HepG2 (cell line): Measurements from ENCODE around the gene H6PD. TPM values are rescaled to one million over a fixed set of nuclear protein-coding genes. Genes with fewer than 3 reads are reported as not detected.
A peak's percentile ranks its signal among the peaks of the same experiment; 100 is the strongest.

Experiments used
- BCLAF1 ChIP-seq: fragments of 450-650 bp; IDR thresholded peaks from 2 replicates; pipeline ENCODE4 v1.6.1; 2017; ENCODE audit warnings: mild to moderate bottlenecking
- FOXA3 ChIP-seq: IDR thresholded peaks from 2 replicates; pipeline ENCODE4 v1.6.1; 2016; ENCODE audit warnings: missing genetic modification reagents, missing compliant biosample characterization
- HNRNPK ChIP-seq: fragments of 200-400 bp; formaldehyde crosslinking; IDR thresholded peaks from 2 replicates; pipeline ENCODE4 v1.6.1; 2018; ENCODE audit warnings: low read length, low read depth, moderate library complexity, mild to moderate bottlenecking; ENCODE audit not compliant: poor library complexity, severe bottlenecking
- KLF16 ChIP-seq, 2 experiments: sonication (generic) in 1 of 2; formaldehyde crosslinking in 1 of 2; IDR thresholded peaks; 2 replicates each; pipeline versions ENCODE4 v1.6.1 to v1.8.0; 2016 to 2023; ENCODE audit warnings: missing genetic modification reagents in 2 of 2, missing compliant biosample characterization in 1 of 2
- KLF6 ChIP-seq: IDR thresholded peaks from 2 replicates; pipeline ENCODE4 v1.8.0; 2016; ENCODE audit warnings: missing biosample characterization, missing genetic modification reagents
- PITX1 ChIP-seq: sonication (generic); formaldehyde crosslinking; IDR thresholded peaks from 2 replicates; pipeline ENCODE4 v1.5.1; 2020; ENCODE audit warnings: mild to moderate bottlenecking, missing genetic modification reagents
- SMARCC2 ChIP-seq: fragments of 450-650 bp; IDR thresholded peaks from 2 replicates; pipeline ENCODE4 v1.6.1; 2017; ENCODE audit warnings: antibody characterized with exemption, mild to moderate bottlenecking
- ZNF205 ChIP-seq: IDR thresholded peaks from 2 replicates; pipeline ENCODE4 v1.6.1; 2018; ENCODE audit warnings: missing biosample characterization, missing genetic modification reagents
- ZNF224 ChIP-seq: sonication (generic); formaldehyde crosslinking; IDR thresholded peaks from 2 replicates; pipeline ENCODE4 v1.5.0; 2020; ENCODE audit warnings: mild to moderate bottlenecking, missing genetic modification reagents
- ZNF329 ChIP-seq: sonication (generic); formaldehyde crosslinking; IDR thresholded peaks from 2 replicates; pipeline ENCODE4 v1.9.0; 2021; ENCODE audit warnings: low read depth, mild to moderate bottlenecking, missing genetic modification reagents
- ZNF512B ChIP-seq: sonication (generic); formaldehyde crosslinking; IDR thresholded peaks from 2 replicates; pipeline ENCODE4 v1.5.1; 2020; ENCODE audit warnings: missing genetic modification reagents, mild to moderate bottlenecking, borderline replicate concordance
- ZNF709 ChIP-seq: sonication (generic); formaldehyde crosslinking; IDR thresholded peaks from 2 replicates; pipeline ENCODE4 v1.5.0; 2020; ENCODE audit warnings: mild to moderate bottlenecking, missing genetic modification reagents
- polyA plus RNA-seq, 8 experiments: library from polyadenylated mRNA; depleted of rRNA in 3 of 8; stranded (reverse) in 7 of 8; unstranded in 1 of 8; fragments of >200 nt; fragmentation: Illumina TruSeq in 4 of 8; extraction: Trizol in 4 of 8; gene quantifications; 2 replicates each; pipeline versions ENCODE4 v1.2.1 to v1.2.3, GENCODE V29; 2011 to 2016; ENCODE audit warnings: low read depth in 4 of 8, missing spikeins in 1 of 8, mixed read lengths in 1 of 8; ENCODE audit not compliant: insufficient read depth in 1 of 8
- total RNA-seq, 5 experiments: library from RNA; depleted of rRNA; stranded (reverse); fragments of >200 nt; fragmentation: Illumina TruSeq; extraction: Trizol; gene quantifications; 2 replicates each; pipeline ENCODE4 v1.2.3, GENCODE V29; 2016; ENCODE audit warnings: low read depth in 1 of 5
- TF ChIP-seq, protein P1 (sequence below): sonication (generic); IDR thresholded peaks from 2 replicates; pipeline ENCODE4 v1.6.1; 2016; ENCODE audit warnings: low read depth, borderline replicate concordance
- TF ChIP-seq, protein P2 (sequence below): sonication (generic); formaldehyde crosslinking; IDR thresholded peaks from 2 replicates; pipeline ENCODE4 v1.5.0; 2020; ENCODE audit warnings: mild to moderate bottlenecking, missing genetic modification reagents, borderline replicate concordance
- TF ChIP-seq, protein P3 (sequence below): sonication (generic); formaldehyde crosslinking; IDR thresholded peaks from 2 replicates; pipeline ENCODE4 v1.8.0; 2022; ENCODE audit warnings: missing genetic modification reagents, mild to moderate bottlenecking, moderate library complexity, borderline replicate concordance

Gene H6PD
- total and polyA plus RNA-seq, 2 of the 13 experiments (the other 11 are each of a cell fraction or from before 2014, with no cell fraction given) = 9.3 to 14.1 TPM

DNA sequence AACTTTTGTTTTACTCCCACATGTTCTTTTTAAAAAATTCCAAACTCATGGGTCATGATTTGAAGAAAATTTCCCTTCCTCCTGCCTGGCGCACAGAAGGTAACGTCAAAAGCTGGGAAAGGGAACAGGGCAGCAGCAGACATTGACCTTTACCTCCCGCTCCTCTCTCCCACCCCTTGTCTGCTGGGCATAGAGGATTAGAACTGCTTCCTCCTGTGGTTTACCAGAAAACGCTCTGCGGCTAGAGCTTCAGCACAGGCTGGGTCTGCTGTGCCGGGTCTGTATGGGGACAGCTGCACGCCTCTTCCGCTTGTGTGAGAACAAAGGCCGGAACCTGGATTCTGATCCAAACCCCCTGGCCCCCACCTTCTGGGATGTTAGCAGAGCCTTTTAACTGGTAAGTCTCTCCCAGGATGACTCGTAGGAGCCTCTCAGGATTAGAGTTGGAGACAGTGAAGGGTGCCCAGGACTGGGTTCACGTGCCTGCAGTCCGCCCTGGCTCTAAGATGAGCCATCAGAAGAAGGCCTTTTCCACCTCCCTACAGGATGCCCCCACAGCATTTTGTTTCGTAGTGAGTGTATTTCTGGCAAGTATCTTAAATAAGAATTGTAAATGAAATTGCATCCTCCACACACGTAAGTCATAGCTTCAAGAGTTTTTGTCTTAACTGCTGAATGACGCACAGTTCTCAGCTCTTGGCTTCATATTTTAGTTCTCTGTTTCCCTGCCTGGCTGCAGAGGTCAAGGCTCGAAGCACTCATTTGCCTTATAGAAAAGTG lies 5.2 kb downstream of the H6PD start (continued):
- TF ChIP-seq ZNF512B (CRISPR knock-in tag) (no peak), ZNF205 (no peak), PITX1 (CRISPR knock-in tag) (peak; percentile 92), FOXA3 (CRISPR knock-in tag) (peak; percentile 27; the same call in 1 of the 2 replicates), ZNF329 (CRISPR knock-in tag) (no peak), KLF6 (CRISPR knock-in tag) (peak; percentile 25; the same call in 1 of the 2 replicates), ZNF709 (CRISPR knock-in tag) (0 out of 2 replicates have a peak, but pooled peaks have one; percentile 24), KLF16 (CRISPR knock-in tag; IDR thresholded peaks at IDR 0.05) (peak in 1 of 2 experiments; percentile 65; a peak in 1 of 4 replicates), ZNF224 (no peak), HNRNPK (no peak), BCLAF1 (no peak), SMARCC2 (no peak)
- TF ChIP-seq, protein P1, sequence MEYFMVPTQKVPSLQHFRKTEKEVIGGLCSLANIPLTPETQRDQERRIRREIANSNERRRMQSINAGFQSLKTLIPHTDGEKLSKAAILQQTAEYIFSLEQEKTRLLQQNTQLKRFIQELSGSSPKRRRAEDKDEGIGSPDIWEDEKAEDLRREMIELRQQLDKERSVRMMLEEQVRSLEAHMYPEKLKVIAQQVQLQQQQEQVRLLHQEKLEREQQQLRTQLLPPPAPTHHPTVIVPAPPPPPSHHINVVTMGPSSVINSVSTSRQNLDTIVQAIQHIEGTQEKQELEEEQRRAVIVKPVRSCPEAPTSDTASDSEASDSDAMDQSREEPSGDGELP = peak; percentile 59; the same call in 1 of the 2 replicates
- TF ChIP-seq, protein P2, sequence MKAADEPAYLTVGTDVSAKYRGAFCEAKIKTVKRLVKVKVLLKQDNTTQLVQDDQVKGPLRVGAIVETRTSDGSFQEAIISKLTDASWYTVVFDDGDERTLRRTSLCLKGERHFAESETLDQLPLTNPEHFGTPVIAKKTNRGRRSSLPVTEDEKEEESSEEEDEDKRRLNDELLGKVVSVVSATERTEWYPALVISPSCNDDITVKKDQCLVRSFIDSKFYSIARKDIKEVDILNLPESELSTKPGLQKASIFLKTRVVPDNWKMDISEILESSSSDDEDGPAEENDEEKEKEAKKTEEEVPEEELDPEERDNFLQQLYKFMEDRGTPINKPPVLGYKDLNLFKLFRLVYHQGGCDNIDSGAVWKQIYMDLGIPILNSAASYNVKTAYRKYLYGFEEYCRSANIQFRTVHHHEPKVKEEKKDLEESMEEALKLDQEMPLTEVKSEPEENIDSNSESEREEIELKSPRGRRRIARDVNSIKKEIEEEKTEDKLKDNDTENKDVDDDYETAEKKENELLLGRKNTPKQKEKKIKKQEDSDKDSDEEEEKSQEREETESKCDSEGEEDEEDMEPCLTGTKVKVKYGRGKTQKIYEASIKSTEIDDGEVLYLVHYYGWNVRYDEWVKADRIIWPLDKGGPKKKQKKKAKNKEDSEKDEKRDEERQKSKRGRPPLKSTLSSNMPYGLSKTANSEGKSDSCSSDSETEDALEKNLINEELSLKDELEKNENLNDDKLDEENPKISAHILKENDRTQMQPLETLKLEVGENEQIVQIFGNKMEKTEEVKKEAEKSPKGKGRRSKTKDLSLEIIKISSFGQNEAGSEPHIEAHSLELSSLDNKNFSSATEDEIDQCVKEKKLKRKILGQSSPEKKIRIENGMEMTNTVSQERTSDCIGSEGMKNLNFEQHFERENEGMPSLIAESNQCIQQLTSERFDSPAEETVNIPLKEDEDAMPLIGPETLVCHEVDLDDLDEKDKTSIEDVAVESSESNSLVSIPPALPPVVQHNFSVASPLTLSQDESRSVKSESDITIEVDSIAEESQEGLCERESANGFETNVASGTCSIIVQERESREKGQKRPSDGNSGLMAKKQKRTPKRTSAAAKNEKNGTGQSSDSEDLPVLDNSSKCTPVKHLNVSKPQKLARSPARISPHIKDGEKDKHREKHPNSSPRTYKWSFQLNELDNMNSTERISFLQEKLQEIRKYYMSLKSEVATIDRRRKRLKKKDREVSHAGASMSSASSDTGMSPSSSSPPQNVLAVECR (CRISPR knock-in tag) = peak; percentile 50; the same call in 1 of the 2 replicates
- TF ChIP-seq, protein P3, sequence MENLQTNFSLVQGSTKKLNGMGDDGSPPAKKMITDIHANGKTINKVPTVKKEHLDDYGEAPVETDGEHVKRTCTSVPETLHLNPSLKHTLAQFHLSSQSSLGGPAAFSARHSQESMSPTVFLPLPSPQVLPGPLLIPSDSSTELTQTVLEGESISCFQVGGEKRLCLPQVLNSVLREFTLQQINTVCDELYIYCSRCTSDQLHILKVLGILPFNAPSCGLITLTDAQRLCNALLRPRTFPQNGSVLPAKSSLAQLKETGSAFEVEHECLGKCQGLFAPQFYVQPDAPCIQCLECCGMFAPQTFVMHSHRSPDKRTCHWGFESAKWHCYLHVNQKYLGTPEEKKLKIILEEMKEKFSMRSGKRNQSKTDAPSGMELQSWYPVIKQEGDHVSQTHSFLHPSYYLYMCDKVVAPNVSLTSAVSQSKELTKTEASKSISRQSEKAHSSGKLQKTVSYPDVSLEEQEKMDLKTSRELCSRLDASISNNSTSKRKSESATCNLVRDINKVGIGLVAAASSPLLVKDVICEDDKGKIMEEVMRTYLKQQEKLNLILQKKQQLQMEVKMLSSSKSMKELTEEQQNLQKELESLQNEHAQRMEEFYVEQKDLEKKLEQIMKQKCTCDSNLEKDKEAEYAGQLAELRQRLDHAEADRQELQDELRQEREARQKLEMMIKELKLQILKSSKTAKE (CRISPR knock-in tag) = 0 out of 2 replicates have a peak, but pooled peaks have one; percentile 65
